ENCODE data around the gene C6orf132.

Gene C6orf132

DNA sequence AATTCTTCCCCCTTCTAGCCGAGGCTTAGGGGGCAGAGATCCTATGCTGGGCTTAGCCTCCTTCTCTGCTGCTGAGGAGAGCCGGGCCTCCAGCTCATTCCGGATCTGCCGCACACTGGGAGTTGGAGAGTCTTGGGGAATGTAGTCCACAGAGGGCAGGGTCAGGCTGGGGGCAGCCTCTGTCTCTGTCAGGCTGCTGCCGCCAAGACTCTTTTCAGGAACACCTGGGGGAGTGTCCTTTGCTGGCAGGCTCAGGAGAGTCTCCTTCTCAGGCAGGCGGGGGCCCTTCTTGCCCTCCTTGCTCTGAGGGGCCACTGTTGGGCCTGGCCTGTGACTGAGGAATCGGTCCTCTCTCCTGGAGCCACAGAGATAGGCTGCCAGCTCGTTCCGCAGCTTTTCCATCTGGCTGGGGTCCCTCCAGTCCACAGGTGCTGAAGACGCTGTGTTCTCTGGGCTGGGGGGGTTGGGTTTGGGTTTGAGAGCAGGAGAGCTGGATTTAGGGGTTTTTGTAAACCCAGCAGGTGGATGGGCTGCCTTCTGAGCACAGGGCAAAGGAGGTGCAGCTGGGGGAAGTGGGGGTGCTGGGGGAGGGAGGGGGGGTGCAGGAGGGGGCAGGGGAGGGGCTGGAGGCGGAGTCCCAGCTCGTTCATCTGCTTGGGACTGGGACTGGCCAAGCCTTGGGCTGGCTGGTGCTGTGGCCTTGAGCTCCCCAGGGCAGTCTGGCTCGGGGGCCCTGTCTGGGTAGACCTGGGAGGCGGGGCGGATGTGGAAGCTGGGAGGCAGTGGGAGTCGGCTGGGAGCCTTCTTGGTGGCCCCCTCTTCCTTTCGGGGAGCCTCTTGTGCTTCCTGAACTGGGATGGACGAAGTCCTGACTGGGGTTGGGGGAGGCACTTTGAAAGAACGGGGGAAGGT is 36.1 kb downstream of the C6orf132 start:
- no peak for DNase-seq

GRCh38 chr6:42105709-42106108 is 36.7 kb downstream of the C6orf132 start:
- no peak for DNase-seq

- no peak for DNase-seq
These were observed 37.2 kb downstream of the C6orf132 start for GRCh38 chr6:42105156-42105648.

DNA sequence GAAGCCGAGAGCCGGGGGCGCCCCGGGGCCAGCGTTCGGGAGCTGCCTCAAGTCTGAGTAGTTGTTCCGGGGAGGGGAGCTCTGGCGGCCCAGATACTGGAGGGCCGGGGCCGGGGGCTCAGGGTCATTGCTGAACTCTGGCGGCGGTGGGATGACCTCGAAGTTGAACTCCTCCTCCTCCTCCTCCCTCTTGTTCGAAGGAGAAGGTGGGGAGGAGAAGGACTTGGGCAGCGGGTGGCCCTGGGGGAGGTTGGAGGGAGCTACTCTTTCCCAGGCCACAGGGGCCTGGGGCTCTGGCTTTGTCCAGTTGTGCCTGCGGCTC is 37.7 kb downstream of the C6orf132 start:
- DNase-seq, result no peak

DNA sequence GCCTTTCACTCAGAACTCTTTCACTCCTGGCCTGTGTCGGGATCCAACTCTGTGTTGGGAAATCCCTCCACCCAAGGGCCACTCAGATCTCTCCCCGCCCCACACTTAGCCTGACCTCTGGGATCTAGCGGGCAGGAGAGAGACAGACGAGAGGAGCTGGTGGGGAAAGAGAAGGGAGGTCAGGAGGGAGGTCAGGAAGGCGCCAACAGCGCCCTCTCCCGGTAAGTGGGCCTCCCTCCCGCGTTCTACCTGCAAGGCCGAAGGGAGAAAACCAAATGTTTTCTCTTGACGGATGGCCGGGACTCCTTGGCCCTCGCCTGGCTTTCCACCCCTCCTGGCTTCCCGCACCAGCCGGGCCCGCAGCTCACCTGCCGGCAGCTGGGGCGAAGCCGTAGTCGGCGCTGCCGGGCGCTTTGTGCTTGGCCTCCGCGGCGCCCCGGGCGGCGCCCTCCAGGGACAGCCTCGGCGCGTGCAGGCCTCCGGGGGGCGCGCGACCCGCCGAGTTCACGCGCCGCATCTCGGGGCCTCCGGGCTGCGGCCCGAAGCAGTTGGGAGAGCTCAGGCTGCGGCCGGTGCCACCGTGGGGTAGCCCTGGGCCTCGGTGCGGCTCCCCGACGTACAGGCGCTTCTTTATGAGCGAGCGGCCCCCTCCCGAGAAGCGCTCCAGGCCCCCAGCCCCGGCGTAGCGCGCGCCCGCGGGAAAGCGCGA is 38.2 kb downstream of the C6orf132 start:
- DNase-seq, result peak in 19 of 51 donors; percentile 2 to 54 (median 13)

GRCh38 chr6:42103753-42104094 is 38.7 kb downstream of the C6orf132 start:
- no peak for DNase-seq

DNA sequence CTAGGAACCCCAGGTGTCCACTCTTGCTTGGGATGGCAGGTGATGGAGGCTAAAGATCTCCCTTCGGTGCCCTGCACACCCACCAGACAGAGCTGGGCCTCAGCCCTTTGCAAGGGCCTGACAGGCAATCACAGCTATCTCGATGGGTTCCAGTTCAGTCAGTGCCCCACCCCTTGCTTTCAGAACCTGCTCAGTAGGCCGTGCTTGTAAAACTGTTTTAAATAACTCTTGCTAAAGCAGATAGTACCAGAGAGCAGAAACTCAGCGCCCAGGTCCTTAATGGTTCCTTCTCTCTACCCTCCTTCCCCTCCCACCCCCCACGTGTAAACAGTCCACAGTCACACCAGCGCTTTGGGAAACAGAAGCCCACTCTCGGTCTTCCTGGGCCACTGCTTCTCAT is 39.2 kb downstream of the C6orf132 start:
- DNase-seq, result no peak

DNA sequence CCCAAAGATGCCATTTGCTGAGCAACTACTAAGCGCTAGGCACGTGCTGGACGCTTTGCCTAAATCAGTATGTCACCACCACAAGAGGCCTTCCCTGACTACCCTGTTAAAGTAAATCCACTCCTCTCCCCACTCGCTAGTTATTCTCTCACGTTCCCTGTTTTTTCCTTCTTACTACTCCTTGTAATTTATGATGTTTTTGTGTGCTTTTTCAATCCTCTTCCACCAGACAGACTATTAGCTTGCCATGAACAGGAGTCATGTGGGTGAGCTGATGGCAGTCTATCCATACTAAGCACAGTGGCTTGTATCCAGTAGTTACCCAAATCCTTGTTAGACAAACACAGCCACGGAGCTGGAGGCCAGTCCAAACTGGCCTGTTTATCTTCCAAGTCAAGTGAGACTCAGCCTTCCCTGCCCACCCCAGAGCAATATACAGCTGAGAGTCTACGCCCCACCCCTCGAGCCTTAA is 41.2 kb downstream of the C6orf132 start:
- DNase-seq, result no peak

- DNase-seq, result no peak
These were observed 42.2 kb downstream of the C6orf132 start for GRCh38 chr6:42100029-42100901.

GRCh38 chr6:42099340-42100028 is 42.9 kb downstream of the C6orf132 start:
- DNase-seq, result peak in 1 of 51 donors; percentile 7

DNA sequence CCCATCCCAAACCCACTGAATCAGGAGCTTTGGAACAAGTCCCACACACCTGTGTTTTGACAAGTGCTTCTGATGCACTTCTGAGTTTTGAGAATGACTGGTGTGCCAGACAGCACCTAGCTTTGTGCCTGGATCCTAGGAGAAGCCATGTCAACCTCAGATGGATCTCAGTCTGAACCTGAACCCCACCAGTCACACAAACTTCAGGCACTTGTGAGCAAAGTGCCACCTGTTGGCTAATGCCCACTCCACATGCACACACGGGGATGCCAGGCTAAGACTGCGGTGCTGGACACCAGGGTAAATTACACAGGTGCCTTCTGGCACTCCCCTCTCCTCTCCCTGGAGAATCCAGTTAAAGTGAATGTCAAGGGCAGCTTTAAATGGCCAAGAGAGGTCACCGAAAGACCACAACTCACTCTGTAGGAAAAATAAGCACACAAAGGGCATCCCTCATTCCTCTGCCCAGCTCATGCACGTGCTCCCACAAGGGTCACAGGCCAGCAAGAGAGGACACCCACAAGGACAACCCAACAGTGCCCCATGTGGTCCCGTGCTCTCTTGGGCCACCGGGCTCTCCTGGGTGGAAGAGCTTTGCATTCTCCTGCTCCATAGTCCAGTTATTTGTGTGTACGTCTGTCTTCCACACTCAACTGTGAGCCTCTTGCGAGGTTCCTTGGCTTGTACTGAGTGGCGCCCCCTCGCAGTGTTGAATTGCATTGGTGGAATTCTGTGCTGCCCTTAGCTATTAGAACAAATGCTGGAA is 46.5 kb downstream of the C6orf132 start:
- DNase-seq, result no peak

DNA sequence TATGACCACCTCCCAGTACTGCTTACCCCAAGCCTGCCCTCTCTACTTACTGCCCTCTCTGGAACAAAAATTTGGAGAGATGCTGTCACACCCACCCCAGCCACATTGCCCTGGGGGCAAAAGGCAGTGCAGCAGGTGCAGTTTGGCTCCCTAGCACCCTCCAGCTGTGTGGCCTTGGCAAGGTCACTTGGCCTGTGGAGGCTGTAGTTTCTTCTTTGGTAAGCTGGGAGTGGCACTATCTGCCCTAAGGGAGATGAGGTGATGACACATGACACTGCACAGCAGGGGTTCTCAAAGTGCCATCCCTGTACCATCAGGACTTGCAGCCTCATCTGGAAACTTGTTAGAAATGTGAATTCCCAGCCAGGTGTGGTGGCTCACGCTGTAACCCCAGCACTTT is 47.3 kb downstream of the C6orf132 start:
- no peak for DNase-seq

DNA sequence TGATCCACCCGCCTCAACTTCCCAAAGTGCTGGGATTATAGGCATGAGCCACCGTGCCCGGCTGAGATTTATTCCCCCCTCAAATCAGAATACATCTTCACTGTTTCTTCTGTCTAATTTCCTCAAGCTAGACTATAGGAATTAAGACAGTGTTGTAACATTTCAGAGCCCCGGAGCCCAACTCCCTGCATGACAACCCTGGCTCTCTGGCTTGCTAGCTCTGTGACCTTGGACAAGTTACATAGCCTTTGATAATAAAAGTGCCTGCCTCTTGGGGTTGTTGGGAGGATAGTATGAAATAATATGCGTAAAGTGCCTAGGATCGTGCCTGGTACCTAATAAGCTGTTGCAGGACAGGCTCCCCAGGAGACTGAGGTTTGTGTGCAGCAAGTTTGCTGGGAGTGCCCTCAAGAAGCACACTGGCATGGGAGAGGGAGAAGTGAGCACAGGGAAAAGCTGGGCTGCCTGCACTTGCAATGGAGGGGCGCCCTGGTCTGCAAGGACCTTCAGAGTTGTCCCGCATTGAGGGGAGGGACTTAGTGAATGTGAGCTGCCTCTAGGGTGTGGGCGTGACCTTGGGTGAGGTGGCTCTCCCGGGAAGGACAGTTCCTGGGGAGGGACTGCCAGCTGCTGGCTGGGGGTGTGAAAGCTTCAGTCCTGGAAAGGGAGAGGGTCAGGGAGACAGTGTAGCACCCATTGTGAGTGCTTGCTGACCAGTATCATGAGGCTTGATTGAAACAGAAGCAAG is 48.7 kb downstream of the C6orf132 start:
- no peak for DNase-seq

DNA sequence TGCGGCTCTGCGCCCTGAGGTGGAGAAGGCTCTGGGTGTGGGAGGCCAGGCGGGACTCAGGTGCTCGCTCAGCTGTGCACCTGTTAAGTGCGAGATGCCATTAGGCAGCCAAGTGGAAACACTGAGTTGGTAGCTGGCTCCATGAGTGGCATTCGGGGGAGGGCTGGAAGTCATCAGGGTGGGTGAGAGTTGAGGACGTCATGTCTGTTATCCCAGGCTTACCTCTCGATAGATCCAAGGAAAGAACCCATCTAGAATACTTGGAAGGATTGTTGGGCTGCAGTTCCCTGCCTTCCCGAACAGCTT is 50.7 kb downstream of the C6orf132 start:
- no peak for DNase-seq

- DNase-seq, result no peak
These were observed 51.4 kb downstream of the C6orf132 start for GRCh38 chr6:42090819-42091717.

DNA sequence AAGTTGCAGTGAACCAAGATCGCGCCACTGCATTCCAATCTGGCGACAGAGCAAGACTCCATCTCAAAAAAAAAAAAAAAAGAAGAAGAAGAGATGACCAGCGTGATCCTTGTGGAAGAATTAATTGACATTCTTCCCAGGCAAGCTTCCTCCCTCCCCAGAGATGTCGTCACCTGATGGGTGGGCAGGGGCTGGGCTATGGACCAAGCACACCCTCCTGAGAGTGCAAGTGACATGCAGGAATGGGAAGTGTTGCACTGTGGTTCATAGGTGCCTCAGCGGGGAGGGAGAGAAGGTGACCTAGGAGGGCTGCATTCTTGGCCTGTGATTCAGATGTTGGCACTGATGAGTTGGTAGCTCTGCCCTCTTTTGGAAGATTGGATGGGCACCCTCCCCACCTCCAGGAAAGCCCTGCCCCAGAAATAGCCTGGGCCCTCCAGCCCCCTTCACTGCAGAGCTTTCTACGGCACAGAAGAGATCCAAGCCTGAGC is 54.3 kb downstream of the C6orf132 start:
- DNase-seq, result no peak

GRCh38 chr6:42086046-42087035 is 56.1 kb downstream of the C6orf132 start:
- DNase-seq, result no peak

Data from hypothalamus (tissue), 51 donors.